Measurements from ENCODE around the gene FYN.

DNA sequence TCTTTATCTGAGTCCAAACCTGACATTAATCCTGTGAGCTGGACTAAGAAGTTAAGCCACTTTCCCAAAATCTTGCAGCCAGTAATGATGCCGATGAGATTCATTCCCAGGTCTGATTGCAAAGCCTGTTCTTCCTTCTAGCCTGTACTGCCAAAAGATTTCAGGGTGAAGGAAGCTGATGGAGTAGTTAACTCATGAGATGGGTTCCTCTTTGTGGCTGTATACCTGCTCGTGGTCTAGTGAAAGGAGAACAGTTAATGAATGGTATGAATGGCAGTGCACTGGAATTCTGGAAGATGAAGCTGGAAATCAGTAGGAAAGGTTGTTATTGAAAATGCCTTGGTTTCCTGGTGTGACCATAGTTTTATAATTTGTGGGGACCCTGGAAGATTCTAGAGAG is 112.0 kb downstream of the FYN start:
- TF ChIP-seq, protein P1, sequence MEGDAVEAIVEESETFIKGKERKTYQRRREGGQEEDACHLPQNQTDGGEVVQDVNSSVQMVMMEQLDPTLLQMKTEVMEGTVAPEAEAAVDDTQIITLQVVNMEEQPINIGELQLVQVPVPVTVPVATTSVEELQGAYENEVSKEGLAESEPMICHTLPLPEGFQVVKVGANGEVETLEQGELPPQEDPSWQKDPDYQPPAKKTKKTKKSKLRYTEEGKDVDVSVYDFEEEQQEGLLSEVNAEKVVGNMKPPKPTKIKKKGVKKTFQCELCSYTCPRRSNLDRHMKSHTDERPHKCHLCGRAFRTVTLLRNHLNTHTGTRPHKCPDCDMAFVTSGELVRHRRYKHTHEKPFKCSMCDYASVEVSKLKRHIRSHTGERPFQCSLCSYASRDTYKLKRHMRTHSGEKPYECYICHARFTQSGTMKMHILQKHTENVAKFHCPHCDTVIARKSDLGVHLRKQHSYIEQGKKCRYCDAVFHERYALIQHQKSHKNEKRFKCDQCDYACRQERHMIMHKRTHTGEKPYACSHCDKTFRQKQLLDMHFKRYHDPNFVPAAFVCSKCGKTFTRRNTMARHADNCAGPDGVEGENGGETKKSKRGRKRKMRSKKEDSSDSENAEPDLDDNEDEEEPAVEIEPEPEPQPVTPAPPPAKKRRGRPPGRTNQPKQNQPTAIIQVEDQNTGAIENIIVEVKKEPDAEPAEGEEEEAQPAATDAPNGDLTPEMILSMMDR (IDR thresholded peaks at IDR 0.05), result no peak
- TF ChIP-seq POLR2A (IDR thresholded peaks at IDR 0.05), result no peak
